SJSA1 (cell line): ENCODE results near the gene POTEF. TPM values are rescaled to one million over a fixed set of nuclear protein-coding genes. Genes with fewer than 3 reads are reported as not detected.
"Not testable (repeated sequence)": the region's sequence is repeated elsewhere in the genome, so short reads cannot be mapped to it uniquely, and the experiment has no call there.

Experiments used
- DNase-seq, 2 experiments: peaks; one replicate each; pipeline ENCODE4 v3.0.0-alpha.2; 2015 to 2020; ENCODE audit warnings: low spot score in 2 of 2, low read depth in 1 of 2
- H3K27ac ChIP-seq: fragments of 250-450 bp; sonication (Bioruptor Pico); 2 replicates; pipeline ENCODE4 v1.5.1; 2020; ENCODE audit warnings: mild to moderate bottlenecking, moderate library complexity
- H3K27me3 ChIP-seq: fragments of 250-450 bp; sonication (Bioruptor Pico); replicated peaks from 2 replicates; pipeline ENCODE4 v1.5.1; 2020; ENCODE audit warnings: mild to moderate bottlenecking, moderate library complexity
- H3K36me3 ChIP-seq: fragments of 250-450 bp; sonication (Bioruptor Pico); 2 replicates; pipeline ENCODE4 v1.5.1; 2020; ENCODE audit warnings: mild to moderate bottlenecking
- H3K4me1 ChIP-seq: fragments of 250-450 bp; sonication (Bioruptor Pico); replicated peaks from 2 replicates; pipeline ENCODE4 v1.6.1; 2021; ENCODE audit warnings: mild to moderate bottlenecking
- H3K4me3 ChIP-seq: fragments of 250-450 bp; sonication (Bioruptor Pico); 2 replicates; pipeline ENCODE4 v1.5.1; 2020; ENCODE audit warnings: mild to moderate bottlenecking
- H3K9me3 ChIP-seq: fragments of 250-450 bp; sonication (Bioruptor Pico); replicated peaks from 2 replicates; pipeline ENCODE4 v1.5.1; 2020; ENCODE audit warnings: mild to moderate bottlenecking
- total RNA-seq: library from RNA; depleted of rRNA; stranded (reverse); fragments of >200 nt; shearing (Covaris generic); gene quantifications from 2 replicates; pipeline ENCODE4 v1.2.3, GENCODE V29; 2014; rRNA removed

POTEF gene
- not detected in 2 replicates for total RNA-seq

GRCh38 chr2:130129120-130129829 lies at the start of gene POTEF:
POTEF (minus strand) TSS chr2:130129222; CDS start chr2:130120515, 8,707 bp downstream.
- H3K9me3 ChIP-seq, H3K27ac ChIP-seq, H3K4me3 ChIP-seq, H3K36me3 ChIP-seq, H3K27me3 ChIP-seq, H3K4me1 ChIP-seq, DNase-seq: not testable (repeated sequence)

- not testable (repeated sequence) for H3K9me3 ChIP-seq, H3K4me3 ChIP-seq, DNase-seq, H3K27me3 ChIP-seq, H3K27ac ChIP-seq, H3K4me1 ChIP-seq
- peaks cover 21% of the 10 kb centered on the region for H3K36me3 ChIP-seq
Measured at GRCh38 chr2:130174866-130175265, 45.8 kb upstream of the POTEF start.

DNA sequence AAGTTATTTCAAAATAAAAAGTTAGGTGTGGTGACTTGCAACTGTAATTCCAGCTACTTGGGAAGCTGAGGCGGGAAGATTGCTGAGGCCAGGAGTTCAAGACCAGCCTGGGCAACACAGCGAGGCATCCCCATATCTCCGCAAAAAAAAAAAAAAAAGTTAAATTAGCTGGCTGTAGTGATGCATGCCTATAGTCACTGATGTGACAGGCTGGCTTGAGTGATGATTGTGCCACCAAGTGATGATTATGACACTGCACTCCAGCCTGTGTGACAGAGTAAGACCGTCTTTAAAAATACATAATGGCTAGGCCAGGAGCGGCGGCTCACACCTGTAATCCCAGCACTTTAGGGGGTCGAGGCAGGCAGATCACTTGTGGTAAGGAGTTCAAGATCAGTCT lies 40.9 kb upstream of the POTEF start:
- Histone ChIP-seq H3K4me1 (no peaks in the 10 kb centered on the region), H3K36me3 (peaks cover 33% of the 10 kb centered on the region), H3K9me3 (no peaks in the 10 kb centered on the region), H3K27me3 (no peaks in the 10 kb centered on the region), H3K27ac (no peak overlapping the region), H3K4me3 (no peak overlapping the region)
- no peak for DNase-seq

- peaks cover 26% of the 10 kb centered on the region for H3K36me3 ChIP-seq
- not testable (repeated sequence) for H3K4me1 ChIP-seq, H3K27me3 ChIP-seq, H3K9me3 ChIP-seq, DNase-seq, H3K4me3 ChIP-seq, H3K27ac ChIP-seq
Measured at GRCh38 chr2:130169163-130169562, 40.1 kb upstream of the POTEF start.

DNA sequence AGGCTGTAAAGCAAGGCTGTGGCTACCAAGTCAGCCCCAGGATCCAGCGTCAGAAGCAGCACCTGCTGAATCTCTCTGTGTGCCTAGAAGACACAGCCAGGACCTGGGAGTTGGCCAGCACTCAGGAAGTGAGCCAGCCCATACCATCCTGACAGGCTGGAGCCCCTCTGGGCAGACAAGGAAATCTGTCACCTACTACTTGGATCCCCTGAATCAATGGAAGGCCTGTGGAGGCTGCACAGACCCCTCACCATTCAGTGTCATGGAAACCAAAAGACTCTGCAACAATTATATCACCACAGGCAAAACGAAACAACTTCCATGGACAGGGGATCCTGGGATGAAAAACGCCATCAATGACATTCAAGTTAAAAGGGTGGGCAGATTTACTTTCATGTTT lies 37.6 kb upstream of the POTEF start:
- DNase-seq, H3K27ac ChIP-seq, H3K9me3 ChIP-seq, H3K27me3 ChIP-seq, H3K4me3 ChIP-seq, H3K4me1 ChIP-seq: not testable (repeated sequence)
- peaks cover 32% of the 10 kb centered on the region for H3K36me3 ChIP-seq

GRCh38 chr2:130165293-130166016 lies 36.4 kb upstream of the POTEF start:
- H3K4me3 ChIP-seq: no peak overlapping the region
- no peaks in the 10 kb centered on the region for H3K27me3 ChIP-seq
- H3K9me3 ChIP-seq: no peaks in the 10 kb centered on the region
- H3K36me3 ChIP-seq: peaks cover 27% of the 10 kb centered on the region
- no peak overlapping the region for H3K27ac ChIP-seq
- H3K4me1 ChIP-seq: no peaks in the 10 kb centered on the region
- no peak for DNase-seq

DNA sequence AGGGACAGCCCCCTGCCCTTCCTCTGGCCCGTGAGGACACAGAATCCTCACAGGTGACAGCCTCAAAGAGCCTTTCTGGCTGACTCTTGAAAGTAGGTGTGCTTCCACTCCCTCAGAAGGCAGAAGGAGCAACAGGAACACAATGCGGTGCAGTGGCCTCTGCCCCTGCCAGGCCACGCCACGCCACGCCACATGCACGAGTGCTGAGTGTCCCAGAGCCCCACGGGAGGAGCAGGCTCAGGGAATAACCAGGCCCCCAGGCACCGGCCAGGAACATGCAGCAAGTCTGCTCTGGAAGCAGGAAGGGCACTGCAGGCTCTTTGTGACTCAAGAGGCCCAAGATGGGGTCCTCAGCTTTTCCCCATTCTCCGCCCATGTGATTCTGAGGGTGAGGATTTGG lies 33.9 kb upstream of the POTEF start:
- Histone ChIP-seq H3K36me3 (peaks cover 27% of the 10 kb centered on the region), H3K9me3 (no peaks in the 10 kb centered on the region), H3K4me3 (no peak overlapping the region), H3K27me3 (no peaks in the 10 kb centered on the region), H3K4me1 (no peaks in the 10 kb centered on the region), H3K27ac (no peak overlapping the region)
- no peak for DNase-seq

GRCh38 chr2:130162486-130162885 lies 33.5 kb upstream of the POTEF start:
- not testable (repeated sequence) for H3K9me3 ChIP-seq, H3K4me1 ChIP-seq, H3K4me3 ChIP-seq, H3K27me3 ChIP-seq, DNase-seq, H3K27ac ChIP-seq
- peaks cover 22% of the 10 kb centered on the region for H3K36me3 ChIP-seq

- H3K4me3 ChIP-seq, H3K27ac ChIP-seq, H3K9me3 ChIP-seq, H3K4me1 ChIP-seq, H3K27me3 ChIP-seq, DNase-seq: not testable (repeated sequence)
- peaks cover 20% of the 10 kb centered on the region for H3K36me3 ChIP-seq
Measured at GRCh38 chr2:130160838-130161705, 32.0 kb upstream of the POTEF start.

- no peaks in the 10 kb centered on the region for H3K9me3 ChIP-seq
- no peaks in the 10 kb centered on the region for H3K27me3 ChIP-seq
- no peak for DNase-seq
- no peaks in the 10 kb centered on the region for H3K4me1 ChIP-seq
- H3K36me3 ChIP-seq: peaks cover 20% of the 10 kb centered on the region
- H3K4me3 ChIP-seq: no peak overlapping the region
- no peak overlapping the region for H3K27ac ChIP-seq
Measured at GRCh38 chr2:130160131-130160530, 31.1 kb upstream of the POTEF start.

DNA sequence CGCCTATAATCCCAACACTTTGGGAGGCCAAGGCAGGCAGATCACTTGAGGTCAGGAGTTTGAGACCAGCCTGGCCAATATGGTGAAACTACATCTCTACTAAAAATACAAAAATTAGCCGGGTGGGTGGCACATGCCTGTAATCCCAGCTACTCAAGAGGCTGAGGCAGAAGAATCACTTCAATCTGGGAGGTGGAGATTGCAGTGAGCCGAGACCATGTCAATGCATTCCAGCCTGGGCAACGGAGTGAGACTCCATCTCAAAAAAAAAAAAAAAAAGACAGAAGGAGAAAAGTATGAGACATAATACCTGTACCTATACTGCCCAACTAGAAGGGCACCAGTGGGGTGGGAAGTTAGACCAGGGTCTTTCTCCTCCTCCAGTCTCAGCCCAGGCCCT lies 30.4 kb upstream of the POTEF start:
- not testable (repeated sequence) for H3K27ac ChIP-seq, H3K4me1 ChIP-seq, H3K9me3 ChIP-seq, H3K4me3 ChIP-seq, H3K27me3 ChIP-seq, DNase-seq
- H3K36me3 ChIP-seq: peaks cover 24% of the 10 kb centered on the region

DNA sequence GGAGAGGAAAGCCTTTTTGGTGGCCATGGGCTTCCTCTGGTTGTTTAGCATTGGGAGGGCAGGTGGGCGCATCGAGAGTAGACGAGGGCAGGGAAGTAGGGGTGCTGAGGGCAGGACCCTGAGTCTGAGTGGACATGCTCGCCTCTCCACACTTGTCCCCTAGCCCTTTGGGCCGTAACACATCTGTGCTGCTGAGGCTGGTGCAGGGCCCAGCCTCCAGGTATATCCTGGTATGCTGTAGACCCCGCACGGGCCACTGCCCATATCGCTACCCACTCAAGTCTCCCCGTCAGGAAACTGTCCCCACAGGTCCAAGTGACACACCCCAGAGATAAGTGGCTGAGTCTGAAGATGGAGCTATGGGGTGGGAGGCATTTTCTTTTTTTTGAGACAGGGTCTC lies 29.6 kb upstream of the POTEF start:
- H3K4me1 ChIP-seq: no peaks in the 10 kb centered on the region
- no peak overlapping the region for H3K4me3 ChIP-seq
- DNase-seq: no peak
- H3K9me3 ChIP-seq: no peaks in the 10 kb centered on the region
- peaks cover 24% of the 10 kb centered on the region for H3K36me3 ChIP-seq
- H3K27ac ChIP-seq: no peak overlapping the region
- no peaks in the 10 kb centered on the region for H3K27me3 ChIP-seq

GRCh38 chr2:130157825-130158514 lies 28.9 kb upstream of the POTEF start:
- H3K27ac ChIP-seq: not testable (repeated sequence)
- peaks cover 22% of the 10 kb centered on the region for H3K36me3 ChIP-seq

More at GRCh38 chr2:130157825-130158514, 28.9 kb upstream of the POTEF start:
- H3K27me3 ChIP-seq, H3K4me3 ChIP-seq, H3K4me1 ChIP-seq, DNase-seq, H3K9me3 ChIP-seq: not testable (repeated sequence)
